Frontal cortex (tissue), 4 donors: Measurements from ENCODE around the gene MACC1. TPM values are rescaled to one million over a fixed set of nuclear protein-coding genes. Genes with fewer than 3 reads are reported as not detected.

Experiments used
- DNase-seq, 2 donors: peaks; one replicate each; pipeline ENCODE4 v3.0.0; 2012; ENCODE audit warnings: low spot score in 2 of 2
- FAIRE-seq: peaks from 2 replicates; lab custom pipeline; 2012; peaks lifted over from hg19 to GRCh38; lab: Jason Lieb, UNC
- total RNA-seq: library from RNA; depleted of rRNA; stranded (reverse); fragments of >200 nt; gene quantifications from one replicate; pipeline ENCODE4 v1.2.3, GENCODE V29; 2014
- donor health status: control.
- donor health status: control.
- donor health status: control.

The MACC1 gene
- total RNA-seq, 1 donor from 2014 or later = 0.41 TPM

DNA sequence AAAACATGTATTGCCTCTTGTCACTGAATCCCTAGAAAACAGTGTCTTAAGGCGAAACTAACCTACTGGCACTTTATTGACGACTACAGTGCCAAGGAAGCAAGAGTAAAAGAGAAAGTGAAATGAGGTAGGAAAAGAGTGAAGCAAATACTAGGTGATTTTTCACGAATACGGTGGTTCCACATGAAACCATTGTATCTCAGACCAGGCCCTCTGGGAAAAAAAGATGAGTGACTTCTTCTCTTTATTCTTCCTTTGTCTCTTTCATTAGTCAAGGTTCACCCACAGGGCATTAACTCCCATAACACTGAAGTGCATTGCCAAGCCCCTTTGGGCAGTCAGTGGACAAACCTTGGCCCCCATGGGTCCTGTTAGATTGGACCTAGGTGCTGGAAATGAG is 16.2 kb upstream of the MACC1 start:
- FAIRE-seq = no peak

GRCh38 chr7:20232848-20233247 is 15.7 kb upstream of the MACC1 start:
- FAIRE-seq = no peak
- DNase-seq = no peak

More for the DNA sequence above, 16.2 kb upstream of the MACC1 start:
- DNase-seq = no peak

DNA sequence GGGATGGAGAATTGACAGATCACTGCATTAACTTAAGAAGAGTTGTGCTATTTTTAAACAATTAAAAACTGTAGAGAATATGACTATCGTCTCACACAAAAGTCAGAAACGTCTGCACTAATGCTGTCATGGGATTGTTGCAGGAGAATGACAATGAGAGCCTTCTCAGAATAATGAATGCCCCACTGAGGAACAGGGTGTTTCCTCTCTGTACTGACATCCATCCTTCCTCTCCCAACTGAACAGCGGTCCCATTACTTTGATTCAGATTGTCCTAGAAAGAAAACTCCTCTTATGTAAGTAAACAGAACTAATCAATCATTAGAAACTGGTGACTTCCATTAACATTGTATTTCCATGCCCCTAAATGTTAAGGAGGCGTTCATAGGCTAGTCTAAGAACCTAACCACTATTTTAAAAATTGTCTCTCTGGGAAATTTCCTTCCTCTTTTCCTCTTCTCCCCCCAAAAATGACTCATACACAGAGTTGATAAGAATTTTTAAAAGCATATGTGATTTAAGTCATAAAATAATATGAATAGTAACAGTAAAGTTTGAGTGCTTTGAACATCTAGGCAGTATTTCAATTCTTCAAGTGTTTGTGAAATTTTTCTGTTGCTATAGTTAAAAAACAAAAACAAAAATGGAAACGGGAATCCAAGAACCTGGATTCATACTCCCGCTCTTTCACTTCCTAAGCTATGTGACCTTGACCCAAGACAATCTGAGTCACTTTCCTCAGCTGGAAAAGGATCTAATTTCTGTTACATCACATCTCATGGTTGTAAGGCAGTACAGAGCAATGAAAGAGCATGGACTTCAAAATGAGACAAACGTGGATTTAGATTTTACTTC is 12.7 kb upstream of the MACC1 start:
- DNase-seq (no peak), FAIRE-seq (no peak)

- DNase-seq = no peak
- FAIRE-seq = no peak
Measured at GRCh38 chr7:20229081-20229480, 11.9 kb upstream of the MACC1 start.

DNA sequence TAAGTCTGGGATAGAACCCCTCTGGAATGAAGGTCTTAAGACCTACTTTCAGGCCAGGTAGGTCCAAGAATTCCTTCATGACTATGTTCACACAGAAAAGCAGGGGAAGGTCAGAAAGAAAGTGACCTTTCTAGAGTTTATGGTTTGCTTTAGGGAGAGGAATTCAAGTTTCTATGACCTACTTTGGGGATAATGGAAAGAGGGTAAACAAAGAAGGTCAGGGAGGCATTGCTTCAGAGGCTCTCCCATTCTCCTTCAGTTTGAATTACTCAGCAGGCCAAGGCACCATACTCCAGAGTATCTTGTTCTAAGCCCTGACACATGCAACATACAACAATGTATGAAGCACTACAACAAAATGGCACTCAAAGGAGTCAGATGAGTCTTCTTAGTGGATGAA is 11.5 kb upstream of the MACC1 start:
- no peak for FAIRE-seq
- DNase-seq = no peak

DNA sequence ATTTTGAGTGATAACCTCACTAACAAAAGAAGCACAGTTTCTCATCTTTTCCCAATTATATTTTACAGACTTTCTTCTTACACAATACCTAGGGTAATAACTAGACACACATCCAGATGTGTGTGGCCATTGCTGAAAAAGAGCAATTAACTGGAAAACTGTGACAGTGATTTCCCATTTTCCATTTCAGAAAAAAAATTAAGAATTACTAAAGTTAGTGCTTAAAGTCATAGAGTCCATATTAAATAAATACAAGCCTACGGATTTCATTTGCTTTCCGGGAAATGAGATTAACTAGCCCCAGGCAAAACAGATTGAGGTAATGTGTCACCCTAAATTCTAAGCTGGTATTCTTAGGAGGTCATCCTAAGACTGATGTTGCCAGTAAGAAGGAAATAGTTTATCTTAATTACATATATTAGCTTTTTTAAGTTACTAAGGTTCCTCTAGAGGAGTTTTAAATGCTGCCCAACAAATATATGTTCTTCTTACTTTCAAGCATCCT is 10.2 kb upstream of the MACC1 start:
- no peak for FAIRE-seq
- DNase-seq = no peak

- DNase-seq (no peak), FAIRE-seq (no peak)
Measured at GRCh38 chr7:20226860-20227259, 9.7 kb upstream of the MACC1 start.

DNA sequence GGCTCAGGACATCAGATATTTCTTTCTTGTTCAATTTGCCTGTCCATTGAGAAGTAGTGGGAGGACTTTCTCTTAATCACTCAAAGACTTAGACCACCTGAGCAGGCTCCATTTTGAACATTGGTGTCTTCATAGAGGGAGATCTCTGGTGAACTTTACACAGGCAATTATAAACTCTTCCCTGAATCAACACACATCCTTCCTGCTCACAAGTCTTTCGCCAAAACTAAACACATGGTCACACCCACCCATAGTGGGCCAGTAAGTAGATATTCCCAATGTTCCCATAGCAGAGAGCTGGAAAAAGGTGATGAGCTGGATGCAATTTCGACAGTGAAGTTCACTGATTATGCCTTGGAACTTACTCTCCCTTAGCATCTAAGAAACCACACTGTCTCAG is 8.2 kb upstream of the MACC1 start:
- FAIRE-seq (no peak), DNase-seq (no peak)

DNA sequence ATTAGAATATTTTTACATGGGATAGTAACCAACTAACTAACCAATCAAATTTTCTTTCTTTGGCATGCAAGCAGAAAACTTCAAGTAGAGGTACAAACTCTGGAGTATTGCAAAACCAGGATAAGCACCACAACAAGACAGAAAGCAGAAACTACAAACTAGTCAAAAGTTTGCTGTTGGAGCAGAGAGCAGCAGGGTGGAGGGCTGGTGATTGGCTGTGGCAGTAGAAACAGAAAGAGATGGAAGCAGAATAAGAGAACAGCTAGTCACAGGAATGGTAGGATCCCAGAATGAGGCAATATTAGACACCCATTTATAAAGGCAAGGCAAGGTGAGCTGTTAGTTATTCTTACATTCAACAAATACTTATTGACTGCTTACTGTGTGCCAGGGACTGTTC is 6.8 kb upstream of the MACC1 start:
- DNase-seq (no peak), FAIRE-seq (no peak)

DNA sequence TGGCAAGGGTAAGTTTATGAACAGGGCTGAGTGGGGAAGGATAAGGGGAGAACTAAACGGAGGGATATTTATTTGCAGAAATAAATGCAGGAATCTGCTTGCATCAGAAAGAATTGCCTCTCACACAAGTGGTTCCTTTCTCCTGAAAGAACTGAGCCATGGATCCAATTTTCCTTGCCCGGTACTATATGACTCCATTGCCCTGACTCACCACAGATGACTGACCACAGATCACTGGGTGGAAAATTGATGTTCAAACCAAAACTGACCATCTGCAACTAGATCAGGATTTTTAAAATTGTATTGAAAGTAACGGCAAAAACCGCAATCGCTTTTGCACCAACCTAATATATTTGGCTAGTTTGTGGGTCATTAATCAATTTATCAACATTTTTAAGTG is 6.2 kb upstream of the MACC1 start:
- no peak for FAIRE-seq
- DNase-seq = no peak

GRCh38 chr7:20222219-20222828 is 5.1 kb upstream of the MACC1 start:
- DNase-seq (no peak), FAIRE-seq (no peak)

- no peak for DNase-seq
Measured at GRCh38 chr7:20220921-20221547, 3.9 kb upstream of the MACC1 start.

DNA sequence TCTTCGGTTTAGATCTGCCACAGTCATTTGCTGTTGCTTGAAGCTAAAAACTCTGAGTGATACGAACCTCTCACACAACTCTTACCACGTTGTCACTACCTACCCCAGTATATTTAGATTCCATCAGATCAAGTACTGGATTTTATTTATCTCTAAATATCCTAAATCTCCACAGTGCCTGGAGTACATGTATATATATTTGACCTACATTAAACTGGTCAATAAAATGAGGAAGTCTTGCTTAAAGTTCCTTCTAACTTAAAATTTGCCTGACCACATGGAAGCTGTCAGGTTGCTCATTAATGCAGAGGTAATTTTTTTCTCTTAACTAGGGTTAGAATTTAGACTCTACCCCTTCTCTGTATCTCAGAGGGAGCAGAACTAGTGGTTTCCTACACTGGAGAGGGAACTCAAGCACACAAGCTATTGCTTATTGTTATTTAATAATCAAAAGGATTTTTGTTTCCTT is 3.1 kb upstream of the MACC1 start:
- no peak for DNase-seq
- FAIRE-seq = no peak

More at GRCh38 chr7:20220921-20221547, 3.9 kb upstream of the MACC1 start:
- no peak for FAIRE-seq

DNA sequence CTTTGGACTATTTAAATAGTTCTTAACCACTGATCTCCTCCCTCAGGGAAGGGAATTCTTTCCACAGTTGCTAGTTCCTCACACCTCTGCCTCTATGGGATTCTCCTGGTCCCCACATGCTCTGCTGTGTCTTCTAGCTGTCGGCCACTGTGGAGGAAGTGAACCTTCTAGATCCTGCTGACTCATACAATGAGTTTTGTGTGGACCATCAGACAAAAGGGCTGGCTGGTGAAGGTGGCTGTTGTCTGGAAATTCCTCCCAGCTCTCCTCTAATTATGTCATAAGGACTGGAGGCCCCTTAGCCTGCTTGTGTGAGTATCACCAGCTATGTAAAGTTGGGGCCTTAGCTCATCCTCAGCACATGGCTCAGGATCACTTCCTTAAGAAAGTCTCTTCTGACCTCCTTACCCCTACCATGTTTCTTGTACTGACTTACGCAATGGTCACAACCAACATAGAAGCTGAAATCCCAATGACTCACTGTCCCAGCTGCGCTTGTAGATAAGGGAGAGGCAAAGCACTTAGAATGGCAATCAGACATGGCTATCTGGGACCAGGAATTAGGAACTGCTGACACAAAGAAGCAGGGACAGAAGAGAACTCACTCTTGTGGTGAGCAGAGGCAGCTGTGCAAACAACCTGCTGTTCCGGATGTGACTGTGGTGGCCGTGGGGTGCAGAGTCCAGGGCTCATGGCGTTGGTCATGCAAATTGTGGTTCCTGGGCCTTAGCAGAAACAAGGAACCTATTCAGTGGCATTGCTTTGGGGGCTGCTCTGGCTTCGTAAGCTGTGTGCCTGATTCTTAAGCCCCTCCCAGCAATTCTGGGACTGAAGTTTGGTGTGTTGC is 2.5 kb upstream of the MACC1 start:
- FAIRE-seq (no peak), DNase-seq (no peak)

DNA sequence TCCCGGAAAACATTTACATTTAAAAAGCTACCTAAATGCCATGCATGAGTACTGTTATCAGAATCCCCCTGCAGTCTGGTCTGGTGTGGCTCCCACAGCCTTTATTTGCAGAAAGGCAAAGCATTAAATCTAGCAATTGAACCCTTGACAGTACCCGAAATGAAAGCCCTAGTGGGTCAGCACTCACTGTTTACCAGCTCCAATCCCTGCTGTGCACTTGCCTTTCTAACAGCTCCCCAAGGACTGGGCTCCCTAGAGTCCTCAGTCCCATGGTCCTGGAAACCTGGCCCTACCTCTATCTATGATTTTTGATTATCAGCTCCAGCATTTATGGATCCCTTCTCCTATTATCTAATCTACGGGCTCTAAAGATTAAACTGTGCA is 1.9 kb upstream of the MACC1 start:
- DNase-seq (no peak), FAIRE-seq (no peak)

DNA sequence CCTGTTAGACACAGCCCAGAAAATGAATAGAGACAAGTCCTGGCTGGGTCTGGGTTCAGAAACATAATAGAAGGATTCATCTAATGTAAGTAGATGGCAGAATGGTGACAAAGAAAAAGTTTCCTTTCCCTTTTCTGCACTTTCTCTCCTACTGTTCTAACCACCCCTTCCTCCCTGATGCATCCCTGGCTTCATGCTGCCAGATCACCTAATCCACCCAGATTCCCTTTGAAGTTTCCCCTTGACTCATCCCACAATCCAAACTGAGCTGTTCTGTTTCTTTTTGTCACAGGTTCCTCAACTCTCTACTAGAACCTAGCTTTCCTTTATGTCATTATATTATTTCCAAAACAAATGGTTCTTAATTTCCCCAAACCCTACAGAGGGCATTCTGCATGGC is 1.1 kb upstream of the MACC1 start:
- DNase-seq (no peak), FAIRE-seq (no peak)

- FAIRE-seq = no peak
- no peak for DNase-seq
Measured at GRCh38 chr7:20216406-20217036, 663 bp downstream of the MACC1 start.

DNA sequence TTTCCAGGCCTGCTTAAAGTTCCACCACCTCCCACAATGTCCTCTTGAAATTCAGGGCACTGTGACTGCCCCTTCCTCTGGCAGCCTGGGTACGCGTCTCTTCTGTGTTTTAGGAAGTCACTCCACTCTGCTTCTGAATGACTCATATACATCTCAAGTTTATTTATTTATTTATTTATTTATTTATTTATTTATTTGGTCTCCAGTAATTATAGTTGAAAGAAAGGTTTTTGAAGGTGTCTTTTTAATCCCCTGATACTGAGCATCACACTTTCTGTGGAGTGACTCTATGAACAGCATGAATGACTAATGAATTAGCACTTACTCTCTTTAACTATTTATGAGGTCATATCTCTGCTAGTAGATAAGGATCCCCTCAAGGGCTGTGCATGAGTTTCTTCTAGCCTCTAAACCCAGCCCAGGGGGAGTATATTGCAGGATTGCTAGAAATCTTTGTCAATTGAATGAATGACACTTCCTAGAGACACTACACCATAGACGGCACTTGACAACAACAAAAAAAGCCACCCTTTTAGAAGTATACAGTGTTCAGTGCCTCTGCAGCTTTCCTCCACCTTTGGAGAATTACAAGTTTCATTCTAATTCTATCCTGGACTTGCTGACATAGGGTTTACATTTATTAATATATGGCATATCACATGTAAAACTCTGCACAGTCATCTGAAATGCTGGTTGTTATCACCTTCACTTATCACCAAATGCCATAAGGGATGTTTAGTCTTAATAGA is 2.1 kb downstream of the MACC1 start:
- DNase-seq = no peak
- no peak for FAIRE-seq

GRCh38 chr7:20214132-20214531 is 3.1 kb downstream of the MACC1 start:
- DNase-seq = no peak
- FAIRE-seq = no peak
